HEK293 (cell line): ENCODE results near the gene ZGPAT.

Experiments
- CTCF ChIA-PET: fragments of 350-600 bp; formaldehyde crosslinking; extraction: SDS; loops from one replicate; lab custom pipeline; 2021; ENCODE audit warnings: antibody characterized with exemption; lab: Yijun Ruan, JAX
- POLR2A ChIA-PET: fragments of 300-600 bp; formaldehyde crosslinking; extraction: SDS; loops from one replicate; lab custom pipeline; 2020; ENCODE audit warnings: antibody characterized with exemption, inconsistent platforms; lab: Yijun Ruan, JAX
- H3K27ac ChIP-seq: fragments of 200-500 bp; sonication (Bioruptor generic); 2 replicates; pipeline ENCODE4 v1.5.1; 2014; ENCODE audit warnings: low read depth, low read length, control low read depth, inconsistent platforms; ENCODE audit errors: extremely low read depth
- H3K36me3 ChIP-seq, 2 experiments: fragments of 200-500 bp in 1 of 2; sonication (Bioruptor generic) in 1 of 2; 1 replicate in 1 of 2; 2 replicates in 1 of 2; pipeline ENCODE4 v1.5.1; 2014 to 2017; ENCODE audit warnings: inconsistent platforms in 2 of 2, low read length in 2 of 2; ENCODE audit not compliant: control insufficient read depth in 2 of 2, insufficient read depth in 1 of 2
- H3K4me1 ChIP-seq: fragments of 200-500 bp; sonication (Bioruptor generic); 2 replicates; pipeline ENCODE4 v1.5.1; 2014; ENCODE audit warnings: mild to moderate bottlenecking, low read length, inconsistent platforms; ENCODE audit not compliant: control insufficient read depth, insufficient read depth
- H3K4me3 ChIP-seq: 2 replicates; pipeline ENCODE4 v1.5.1; 2011; ENCODE audit warnings: low read depth, mild to moderate bottlenecking, control low read depth, low read length, moderate library complexity
- H3K9me3 ChIP-seq: fragments of 200-500 bp; sonication (Bioruptor generic); 2 replicates; pipeline ENCODE4 v1.5.1; 2014; ENCODE audit warnings: low read depth, low read length, inconsistent platforms; ENCODE audit not compliant: control insufficient read depth, insufficient read depth
- GLIS2 ChIP-seq: fragments of 450-650 bp; formaldehyde crosslinking; IDR thresholded peaks from 2 replicates; pipeline ENCODE4 v1.5.1; 2016; ENCODE audit warnings: missing biosample characterization, missing genetic modification characterization
- MZF1 ChIP-seq: fragments of 450-650 bp; formaldehyde crosslinking; IDR thresholded peaks from 2 replicates; pipeline ENCODE4 v1.5.1; 2017; ENCODE audit warnings: missing biosample characterization, missing genetic modification characterization, borderline replicate concordance
- ZNF133 ChIP-seq: fragments of 450-650 bp; formaldehyde crosslinking; IDR thresholded peaks from 2 replicates; pipeline ENCODE4 v1.5.1; 2016; ENCODE audit warnings: missing biosample characterization, missing genetic modification characterization
- ZNF23 ChIP-seq: fragments of 450-650 bp; formaldehyde crosslinking; IDR thresholded peaks from 2 replicates; pipeline ENCODE4 v1.5.1; 2016; ENCODE audit warnings: missing biosample characterization, missing genetic modification characterization, borderline replicate concordance
- ZNF311 ChIP-seq: fragments of 450-650 bp; formaldehyde crosslinking; IDR thresholded peaks from 2 replicates; pipeline ENCODE4 v1.5.1; 2017; ENCODE audit warnings: missing biosample characterization, missing genetic modification characterization, borderline replicate concordance
- ZNF341 ChIP-seq: fragments of 450-650 bp; formaldehyde crosslinking; IDR thresholded peaks from 2 replicates; pipeline ENCODE4; 2016; ENCODE audit warnings: low read depth, missing biosample characterization, missing genetic modification characterization
- ZNF354C ChIP-seq: fragments of 450-650 bp; formaldehyde crosslinking; IDR thresholded peaks from 2 replicates; pipeline ENCODE4 v1.5.1; 2016; ENCODE audit warnings: missing biosample characterization, missing genetic modification characterization, low read depth, borderline replicate concordance
- ZNF433 ChIP-seq: fragments of 450-650 bp; formaldehyde crosslinking; IDR thresholded peaks from 2 replicates; pipeline ENCODE4 v1.5.1; 2016; ENCODE audit warnings: missing biosample characterization, missing genetic modification characterization, low read depth
- ZNF521 ChIP-seq: fragments of 450-650 bp; formaldehyde crosslinking; IDR thresholded peaks from 2 replicates; pipeline ENCODE4 v1.5.1; 2017; ENCODE audit warnings: missing biosample characterization, mild to moderate bottlenecking, missing genetic modification characterization
- ZNF558 ChIP-seq: fragments of 450-650 bp; formaldehyde crosslinking; IDR thresholded peaks from 2 replicates; pipeline ENCODE4 v1.5.1; 2016; ENCODE audit warnings: missing biosample characterization, missing genetic modification characterization
- ZNF777 ChIP-seq: fragments of 450-650 bp; formaldehyde crosslinking; IDR thresholded peaks from 2 replicates; pipeline ENCODE4 v1.5.1; 2017; ENCODE audit warnings: missing biosample characterization, missing genetic modification characterization, borderline replicate concordance
- ZSCAN30 ChIP-seq: fragments of 450-650 bp; IDR thresholded peaks from 2 replicates; pipeline ENCODE4 v1.5.1; 2018; ENCODE audit warnings: missing biosample characterization, mild to moderate bottlenecking, missing genetic modification characterization, moderate library complexity
- TF ChIP-seq, protein P1 (sequence below): fragments of 450-650 bp; formaldehyde crosslinking; optimal IDR thresholded peaks from 2 replicates; pipeline ENCODE3; 2016; ENCODE audit warnings: missing biosample characterization, mild to moderate bottlenecking, missing genetic modification characterization
- TF ChIP-seq, protein P2 (sequence below): fragments of 450-650 bp; formaldehyde crosslinking; IDR thresholded peaks from 2 replicates; pipeline ENCODE4 v1.5.1; 2017; ENCODE audit warnings: missing biosample characterization, missing genetic modification characterization
- TF ChIP-seq, protein P3 (sequence below): fragments of 450-650 bp; formaldehyde crosslinking; IDR thresholded peaks from 2 replicates; pipeline ENCODE4 v1.5.1; 2016; ENCODE audit warnings: missing biosample characterization, missing genetic modification characterization

ZGPAT gene

DNA sequence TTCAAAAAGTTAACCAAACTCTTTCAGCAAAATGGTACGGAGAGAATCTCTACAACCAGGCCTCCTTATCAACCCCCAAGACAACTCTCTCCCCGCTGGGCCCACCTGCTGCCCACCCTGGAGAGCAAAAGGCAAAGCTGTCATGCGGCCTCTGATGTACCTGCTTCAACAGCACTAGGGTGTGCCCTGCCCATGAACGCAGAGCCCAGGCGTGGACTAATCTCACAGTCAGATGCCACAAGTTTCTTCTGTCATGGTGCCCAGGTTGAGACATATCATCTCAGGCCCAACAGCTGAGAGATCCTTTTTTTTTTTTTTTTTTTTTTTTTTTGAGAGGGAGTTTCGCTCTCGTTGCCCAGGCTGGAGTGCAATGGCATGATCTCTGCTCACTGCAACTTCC, 58.1 kb downstream of the ZGPAT start:
- no peaks in the 10 kb centered on the region for H3K4me1 ChIP-seq
- no peak overlapping the region for H3K4me3 ChIP-seq
- TF ChIP-seq, protein P1, sequence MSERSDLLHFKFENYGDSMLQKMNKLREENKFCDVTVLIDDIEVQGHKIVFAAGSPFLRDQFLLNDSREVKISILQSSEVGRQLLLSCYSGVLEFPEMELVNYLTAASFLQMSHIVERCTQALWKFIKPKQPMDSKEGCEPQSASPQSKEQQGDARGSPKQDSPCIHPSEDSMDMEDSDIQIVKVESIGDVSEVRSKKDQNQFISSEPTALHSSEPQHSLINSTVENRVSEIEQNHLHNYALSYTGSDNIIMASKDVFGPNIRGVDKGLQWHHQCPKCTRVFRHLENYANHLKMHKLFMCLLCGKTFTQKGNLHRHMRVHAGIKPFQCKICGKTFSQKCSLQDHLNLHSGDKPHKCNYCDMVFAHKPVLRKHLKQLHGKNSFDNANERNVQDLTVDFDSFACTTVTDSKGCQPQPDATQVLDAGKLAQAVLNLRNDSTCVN (tag by site-specific recombination) = no peak
- TF ChIP-seq ZNF133 (tag by site-specific recombination) = no peak
- no peak for TF ChIP-seq GLIS2 (tag by site-specific recombination)
- no peak for TF ChIP-seq ZNF521
- no peak for TF ChIP-seq ZNF23
- TF ChIP-seq, all 188 proteins: peak for 0
- Histone ChIP-seq H3K9me3 (no peaks in the 10 kb centered on the region), H3K27ac (no peak overlapping the region), H3K36me3 (peaks cover 0 to 5% of the 10 kb centered on the region in 2 experiments; a peak in 1 of 3 replicates)
- CTCF ChIA-PET = interaction anchor here (0.7 to 0.9 kb wide), 2 partner anchors 9 to 177 kb away, joined by 3 to 4 read pairs; no protein-coding TSS in a partner anchor
- POLR2A ChIA-PET = no interaction called here

DNA sequence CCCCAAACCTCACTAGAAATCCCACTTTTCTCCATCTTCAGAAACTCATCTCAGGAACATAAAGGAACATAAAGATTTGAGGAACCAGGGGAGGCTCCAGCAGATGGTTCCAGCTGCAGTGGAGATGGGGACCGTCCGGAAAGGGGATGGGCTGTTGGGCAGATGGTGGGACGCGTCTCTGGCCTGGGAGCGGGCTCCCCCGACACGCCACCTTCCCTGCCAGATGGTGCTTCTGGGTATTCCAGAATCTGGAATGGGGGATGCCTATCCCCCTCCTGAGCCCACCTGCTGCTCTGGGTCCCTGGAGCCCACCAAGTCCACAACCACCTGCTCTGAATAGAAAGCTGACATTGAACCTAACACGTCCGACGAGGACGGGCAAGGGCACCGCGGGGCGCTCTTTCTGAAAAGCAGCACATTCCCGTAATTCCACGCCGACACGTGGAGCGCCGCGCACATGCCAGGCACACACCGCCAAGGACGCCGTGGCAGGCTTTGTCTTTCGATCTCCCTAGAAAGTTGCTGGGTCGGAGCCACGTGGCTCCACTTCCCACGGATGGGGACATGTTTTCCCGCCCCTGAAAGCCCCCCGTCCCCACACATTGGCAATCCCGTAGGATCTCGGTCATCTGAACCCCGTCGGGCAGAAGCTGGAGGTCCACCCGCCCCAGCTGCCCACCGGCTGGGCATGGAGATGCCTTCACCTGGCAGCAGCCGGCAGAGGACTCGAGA, 59.0 kb downstream of the ZGPAT start:
- Histone ChIP-seq H3K9me3 (no peaks in the 10 kb centered on the region), H3K36me3 (peaks cover 0 to 5% of the 10 kb centered on the region in 2 experiments; a peak in 1 of 3 replicates), H3K4me1 (no peaks in the 10 kb centered on the region), H3K4me3 (no peak overlapping the region), H3K27ac (no peak overlapping the region)
- CTCF ChIA-PET = interaction anchor here (0.9 kb wide), 1 partner anchor 8 kb away, joined by 3 read pairs; no protein-coding TSS in a partner anchor
- POLR2A ChIA-PET = no interaction called here
- TF ChIP-seq ZNF311 (tag by site-specific recombination) (no peak), ZNF777 (tag by site-specific recombination) (no peak)

DNA sequence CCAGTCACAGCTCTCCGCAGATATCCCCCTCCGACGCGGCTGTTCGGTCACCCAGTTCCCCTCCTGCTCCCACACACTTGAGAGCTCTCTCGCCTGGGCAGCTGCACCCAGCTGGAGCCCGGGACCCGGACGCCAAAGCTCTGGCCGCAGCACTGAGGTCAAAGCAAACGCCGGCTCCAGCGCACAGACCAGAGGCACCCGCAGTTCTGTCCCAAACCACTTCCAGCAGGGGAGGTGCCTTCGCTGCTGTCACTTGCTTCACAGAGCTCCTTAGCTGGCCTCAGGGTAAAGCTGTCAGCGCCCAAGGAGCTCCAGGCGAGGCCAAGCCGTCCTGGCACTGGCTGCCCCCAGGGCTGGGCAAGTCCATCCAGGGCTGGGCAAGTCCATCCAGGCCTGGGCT, 59.6 kb downstream of the ZGPAT start:
- TF ChIP-seq ZNF354C (tag by site-specific recombination) (no peak), MZF1 (no peak), ZNF341 (tag by site-specific recombination) (peak; percentile 42), ZSCAN30 (tag by site-specific recombination) (no peak)
- TF ChIP-seq, protein P2, sequence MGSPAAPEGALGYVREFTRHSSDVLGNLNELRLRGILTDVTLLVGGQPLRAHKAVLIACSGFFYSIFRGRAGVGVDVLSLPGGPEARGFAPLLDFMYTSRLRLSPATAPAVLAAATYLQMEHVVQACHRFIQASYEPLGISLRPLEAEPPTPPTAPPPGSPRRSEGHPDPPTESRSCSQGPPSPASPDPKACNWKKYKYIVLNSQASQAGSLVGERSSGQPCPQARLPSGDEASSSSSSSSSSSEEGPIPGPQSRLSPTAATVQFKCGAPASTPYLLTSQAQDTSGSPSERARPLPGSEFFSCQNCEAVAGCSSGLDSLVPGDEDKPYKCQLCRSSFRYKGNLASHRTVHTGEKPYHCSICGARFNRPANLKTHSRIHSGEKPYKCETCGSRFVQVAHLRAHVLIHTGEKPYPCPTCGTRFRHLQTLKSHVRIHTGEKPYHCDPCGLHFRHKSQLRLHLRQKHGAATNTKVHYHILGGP = no peak
- TF ChIP-seq, protein P3, sequence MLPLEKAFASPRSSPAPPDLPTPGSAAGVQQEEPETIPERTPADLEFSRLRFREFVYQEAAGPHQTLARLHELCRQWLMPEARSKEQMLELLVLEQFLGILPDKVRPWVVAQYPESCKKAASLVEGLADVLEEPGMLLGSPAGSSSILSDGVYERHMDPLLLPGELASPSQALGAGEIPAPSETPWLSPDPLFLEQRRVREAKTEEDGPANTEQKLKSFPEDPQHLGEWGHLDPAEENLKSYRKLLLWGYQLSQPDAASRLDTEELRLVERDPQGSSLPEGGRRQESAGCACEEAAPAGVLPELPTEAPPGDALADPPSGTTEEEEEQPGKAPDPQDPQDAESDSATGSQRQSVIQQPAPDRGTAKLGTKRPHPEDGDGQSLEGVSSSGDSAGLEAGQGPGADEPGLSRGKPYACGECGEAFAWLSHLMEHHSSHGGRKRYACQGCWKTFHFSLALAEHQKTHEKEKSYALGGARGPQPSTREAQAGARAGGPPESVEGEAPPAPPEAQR (tag by site-specific recombination) = no peak
- TF ChIP-seq, all 188 proteins: peak for 1
- ChIA-PET POLR2A (no interaction called here), CTCF (no interaction called here)
- Histone ChIP-seq H3K4me1 (no peaks in the 10 kb centered on the region), H3K4me3 (no peak overlapping the region), H3K36me3 (peaks cover 0 to 5% of the 10 kb centered on the region in 2 experiments; a peak in 1 of 3 replicates), H3K27ac (no peak overlapping the region), H3K9me3 (no peaks in the 10 kb centered on the region)

DNA sequence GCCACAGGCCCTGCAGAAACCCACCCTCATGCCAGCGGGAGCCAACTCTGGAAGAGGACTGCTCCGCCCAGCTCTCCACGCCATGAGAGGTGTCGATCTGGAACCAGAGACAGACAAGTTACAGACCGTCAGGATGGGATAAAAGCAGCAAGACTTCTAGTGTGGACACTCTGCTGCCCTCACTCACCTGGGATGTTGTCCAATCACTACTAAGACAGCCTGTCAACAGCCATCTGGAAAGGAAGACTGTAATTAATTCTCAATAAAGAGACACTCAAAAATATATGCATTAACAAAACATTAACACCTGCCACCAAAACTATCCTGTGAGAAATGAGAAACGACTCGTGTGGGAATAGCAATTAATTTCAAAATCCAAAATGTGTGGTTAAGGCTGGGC, 60.0 kb downstream of the ZGPAT start:
- no peaks in the 10 kb centered on the region for H3K4me1 ChIP-seq
- H3K27ac ChIP-seq = no peak overlapping the region
- H3K36me3 ChIP-seq = peaks cover 0 to 5% of the 10 kb centered on the region in 2 experiments; a peak in 1 of 3 replicates
- ChIA-PET CTCF (interaction anchor here (1.4 kb wide), 1 partner anchor 18 kb away, joined by 4 read pairs; no protein-coding TSS in a partner anchor), POLR2A (no interaction called here)
- no peaks in the 10 kb centered on the region for H3K9me3 ChIP-seq
- TF ChIP-seq ZNF558 (tag by site-specific recombination) (no peak), ZNF433 (tag by site-specific recombination) (no peak)
- no peak overlapping the region for H3K4me3 ChIP-seq
